Measurements from ENCODE around the gene MRPL18.
"Not testable (repeated sequence)": the region's sequence is repeated elsewhere in the genome, so short reads cannot be mapped to it uniquely, and the experiment has no call there.

Gene MRPL18

GRCh38 chr6:159790149-159790955, at the start of gene MRPL18:
Gene MRPL18 (plus strand): TSS chr6:159790467. CDS start chr6:159790588, 121 bp downstream.
- DNase-seq = peak; percentile 79

GRCh38 chr6:159742165-159742564, 48.1 kb upstream of the MRPL18 start:
- no peak for DNase-seq

- DNase-seq = no peak
These were observed 45.2 kb upstream of the MRPL18 start for GRCh38 chr6:159745081-159745480.

- DNase-seq = no peak
These were observed 43.5 kb upstream of the MRPL18 start for GRCh38 chr6:159746759-159747158.

- not testable (repeated sequence) for DNase-seq
These were observed 42.1 kb upstream of the MRPL18 start for GRCh38 chr6:159748127-159748526.

- no peak for DNase-seq
These were observed 38.8 kb upstream of the MRPL18 start for GRCh38 chr6:159751448-159751847.

GRCh38 chr6:159753081-159753872, 37.0 kb upstream of the MRPL18 start:
- DNase-seq = no peak

- no peak for DNase-seq
These were observed 35.9 kb upstream of the MRPL18 start for GRCh38 chr6:159754401-159754800.

- no peak for DNase-seq
These were observed 35.0 kb upstream of the MRPL18 start for GRCh38 chr6:159754959-159755914.

- DNase-seq = no peak
These were observed 33.8 kb upstream of the MRPL18 start for GRCh38 chr6:159756508-159756907.

GRCh38 chr6:159758031-159759001, 32.0 kb upstream of the MRPL18 start:
- DNase-seq = no peak

- DNase-seq = no peak
These were observed 30.6 kb upstream of the MRPL18 start for GRCh38 chr6:159759645-159760044.

- DNase-seq = no peak
These were observed 29.6 kb upstream of the MRPL18 start for GRCh38 chr6:159760602-159761057.

- no peak for DNase-seq
These were observed 29.0 kb upstream of the MRPL18 start for GRCh38 chr6:159761129-159761872.

- peak; percentile 86 for DNase-seq
These were observed 28.2 kb upstream of the MRPL18 start, which contains the start of gene ACAT2 for GRCh38 chr6:159761873-159762680. Gene ACAT2 (plus strand): TSS chr6:159762045. CDS start chr6:159762088, 43 bp downstream.

- DNase-seq = no peak
These were observed 27.5 kb upstream of the MRPL18 start for GRCh38 chr6:159762681-159763293.

- no peak for DNase-seq
These were observed 23.4 kb upstream of the MRPL18 start for GRCh38 chr6:159766906-159767305.

GRCh38 chr6:159769470-159769869, 20.8 kb upstream of the MRPL18 start:
- no peak for DNase-seq

- no peak for DNase-seq
These were observed 18.1 kb upstream of the MRPL18 start for GRCh38 chr6:159772196-159772595.

Measured in NCI-H1417 treated with DMSO at 0.1 percent for 48 hours (cell line).